Measurements from ENCODE around the gene TGFB1I1. TPM values are rescaled to one million over a fixed set of nuclear protein-coding genes. Genes with fewer than 3 reads are reported as not detected.
A peak's percentile ranks its signal among the peaks of the same experiment; 100 is the strongest.

TGFB1I1 gene
- total RNA-seq, 1 donor from 2014 or later = 116 TPM

DNA sequence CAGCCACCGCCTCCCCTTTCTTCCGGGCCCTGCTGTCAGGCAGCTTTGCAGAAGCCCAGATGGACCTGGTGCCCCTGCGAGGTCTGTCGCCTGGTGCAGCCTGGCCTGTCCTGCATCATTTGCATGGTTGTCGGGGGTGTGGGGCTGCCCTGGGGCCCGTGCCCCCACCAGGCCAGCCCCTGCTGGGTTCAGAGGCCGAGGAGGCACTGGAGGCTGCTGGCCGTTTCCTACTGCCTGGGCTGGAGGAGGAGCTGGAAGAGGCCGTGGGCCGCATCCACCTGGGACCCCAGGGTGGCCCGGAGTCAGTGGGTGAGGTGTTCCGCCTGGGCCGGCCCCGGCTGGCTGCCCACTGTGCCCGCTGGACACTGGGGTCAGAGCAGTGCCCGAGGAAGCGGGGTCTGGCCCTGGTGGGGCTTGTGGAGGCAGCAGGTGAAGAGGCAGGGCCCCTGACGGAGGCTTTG lies 5.5 kb upstream of the TGFB1I1 start:
- no peaks in the 10 kb centered on the region for H3K27me3 ChIP-seq (ENCODE audit: control insufficient read depth, insufficient read depth, low read length)
- H3K36me3 ChIP-seq (ENCODE audit: control insufficient read depth, insufficient read depth, low read length) = no peaks in the 10 kb centered on the region
- no peak for DNase-seq (ENCODE audit: low read depth)
- H3K4me3 ChIP-seq (ENCODE audit: low read depth, low read length) = no peak overlapping the region
- TF ChIP-seq, protein P1, sequence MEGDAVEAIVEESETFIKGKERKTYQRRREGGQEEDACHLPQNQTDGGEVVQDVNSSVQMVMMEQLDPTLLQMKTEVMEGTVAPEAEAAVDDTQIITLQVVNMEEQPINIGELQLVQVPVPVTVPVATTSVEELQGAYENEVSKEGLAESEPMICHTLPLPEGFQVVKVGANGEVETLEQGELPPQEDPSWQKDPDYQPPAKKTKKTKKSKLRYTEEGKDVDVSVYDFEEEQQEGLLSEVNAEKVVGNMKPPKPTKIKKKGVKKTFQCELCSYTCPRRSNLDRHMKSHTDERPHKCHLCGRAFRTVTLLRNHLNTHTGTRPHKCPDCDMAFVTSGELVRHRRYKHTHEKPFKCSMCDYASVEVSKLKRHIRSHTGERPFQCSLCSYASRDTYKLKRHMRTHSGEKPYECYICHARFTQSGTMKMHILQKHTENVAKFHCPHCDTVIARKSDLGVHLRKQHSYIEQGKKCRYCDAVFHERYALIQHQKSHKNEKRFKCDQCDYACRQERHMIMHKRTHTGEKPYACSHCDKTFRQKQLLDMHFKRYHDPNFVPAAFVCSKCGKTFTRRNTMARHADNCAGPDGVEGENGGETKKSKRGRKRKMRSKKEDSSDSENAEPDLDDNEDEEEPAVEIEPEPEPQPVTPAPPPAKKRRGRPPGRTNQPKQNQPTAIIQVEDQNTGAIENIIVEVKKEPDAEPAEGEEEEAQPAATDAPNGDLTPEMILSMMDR (IDR thresholded peaks at IDR 0.05; ENCODE audit: insufficient read depth, low read length, poor library complexity, severe bottlenecking) = no peak

DNA sequence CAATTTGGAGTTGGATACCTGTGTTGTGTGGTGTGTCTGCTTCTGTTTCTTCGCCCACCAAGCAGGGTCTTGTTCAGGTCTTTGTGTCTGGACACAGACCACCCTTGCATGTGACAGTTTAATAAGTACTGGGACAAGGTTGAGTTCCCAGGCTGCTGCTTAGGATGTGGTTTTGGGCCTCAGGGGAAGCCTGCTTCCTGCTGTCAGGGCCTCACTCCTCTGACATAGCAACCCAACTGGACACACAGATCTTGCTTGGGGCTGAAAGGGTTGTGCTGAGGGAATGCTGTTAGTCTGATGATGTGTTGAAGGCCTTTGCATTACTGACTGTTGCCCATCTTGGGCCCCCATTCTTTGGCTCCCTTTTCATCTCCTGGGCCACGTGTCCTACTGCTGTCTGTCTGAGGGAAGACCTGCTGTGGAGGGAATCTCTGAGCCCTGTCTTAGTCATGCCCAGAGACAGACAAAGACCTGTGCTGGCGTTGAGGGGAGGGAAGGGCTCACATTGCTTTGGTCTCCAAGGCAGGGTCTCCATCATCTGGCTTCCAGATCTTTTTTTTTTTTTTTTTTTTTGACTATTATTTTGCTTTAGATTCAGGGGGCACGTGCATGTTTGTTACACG lies 4.7 kb upstream of the TGFB1I1 start:
- Histone ChIP-seq H3K27me3 (ENCODE audit: control insufficient read depth, insufficient read depth, low read length) (no peaks in the 10 kb centered on the region), H3K36me3 (ENCODE audit: control insufficient read depth, insufficient read depth, low read length) (no peaks in the 10 kb centered on the region), H3K4me3 (ENCODE audit: low read depth, low read length) (no peak overlapping the region)
- TF ChIP-seq, protein P1 (IDR thresholded peaks at IDR 0.05; ENCODE audit: insufficient read depth, low read length, poor library complexity, severe bottlenecking) = no peak
- DNase-seq (ENCODE audit: low read depth) = no peak

DNA sequence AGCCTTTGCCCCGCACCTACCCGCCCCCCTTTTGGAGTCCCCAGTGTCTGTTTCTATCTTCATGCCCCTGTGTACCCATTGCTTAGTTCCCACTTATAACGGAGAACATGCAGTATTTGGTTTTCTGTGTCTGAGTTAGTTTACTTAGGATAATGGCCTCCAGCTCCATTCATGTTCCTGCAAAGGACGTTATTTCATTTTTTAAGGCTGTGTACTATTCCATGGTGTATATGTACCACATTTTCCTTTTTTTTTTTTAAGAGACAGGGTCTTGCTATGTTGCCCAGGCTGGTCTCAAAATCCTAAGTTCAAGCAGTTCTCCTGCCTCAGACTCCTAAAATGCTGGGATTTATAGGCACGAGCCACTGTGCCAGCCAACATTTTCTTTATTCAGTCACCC lies 4.1 kb upstream of the TGFB1I1 start:
- H3K27me3 ChIP-seq (ENCODE audit: control insufficient read depth, insufficient read depth, low read length) = no peaks in the 10 kb centered on the region
- H3K36me3 ChIP-seq (ENCODE audit: control insufficient read depth, insufficient read depth, low read length) = no peaks in the 10 kb centered on the region
- TF ChIP-seq, protein P1 (IDR thresholded peaks at IDR 0.05; ENCODE audit: insufficient read depth, low read length, poor library complexity, severe bottlenecking) = no peak
- H3K4me3 ChIP-seq (ENCODE audit: low read depth, low read length) = no peak overlapping the region
- no peak for DNase-seq (ENCODE audit: low read depth)

DNA sequence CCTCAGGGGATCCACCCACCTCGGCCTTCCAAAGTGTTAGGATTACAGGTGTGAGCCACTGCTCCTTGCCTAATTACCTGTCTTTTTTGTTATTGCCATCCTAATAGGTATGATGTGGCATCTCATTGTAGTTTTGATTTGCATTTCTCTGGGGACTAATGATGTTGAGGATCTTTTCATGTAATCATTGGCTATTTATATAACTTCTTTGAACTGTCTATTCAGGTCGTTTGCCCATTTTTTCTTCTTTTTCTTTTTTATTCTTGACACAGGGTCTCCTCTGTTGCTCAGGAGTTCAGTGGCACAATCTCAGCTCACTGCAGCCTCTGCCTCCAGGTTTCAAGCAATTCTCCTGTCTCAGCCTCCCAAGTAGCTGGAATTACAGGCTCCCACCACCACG lies 1.3 kb upstream of the TGFB1I1 start:
- TF ChIP-seq, protein P1 (IDR thresholded peaks at IDR 0.05; ENCODE audit: insufficient read depth, low read length, poor library complexity, severe bottlenecking) = no peak
- H3K4me3 ChIP-seq (ENCODE audit: low read depth, low read length) = no peak overlapping the region
- no peak for DNase-seq (ENCODE audit: low read depth)
- no peaks in the 10 kb centered on the region for H3K36me3 ChIP-seq (ENCODE audit: control insufficient read depth, insufficient read depth, low read length)
- no peaks in the 10 kb centered on the region for H3K27me3 ChIP-seq (ENCODE audit: control insufficient read depth, insufficient read depth, low read length)

DNA sequence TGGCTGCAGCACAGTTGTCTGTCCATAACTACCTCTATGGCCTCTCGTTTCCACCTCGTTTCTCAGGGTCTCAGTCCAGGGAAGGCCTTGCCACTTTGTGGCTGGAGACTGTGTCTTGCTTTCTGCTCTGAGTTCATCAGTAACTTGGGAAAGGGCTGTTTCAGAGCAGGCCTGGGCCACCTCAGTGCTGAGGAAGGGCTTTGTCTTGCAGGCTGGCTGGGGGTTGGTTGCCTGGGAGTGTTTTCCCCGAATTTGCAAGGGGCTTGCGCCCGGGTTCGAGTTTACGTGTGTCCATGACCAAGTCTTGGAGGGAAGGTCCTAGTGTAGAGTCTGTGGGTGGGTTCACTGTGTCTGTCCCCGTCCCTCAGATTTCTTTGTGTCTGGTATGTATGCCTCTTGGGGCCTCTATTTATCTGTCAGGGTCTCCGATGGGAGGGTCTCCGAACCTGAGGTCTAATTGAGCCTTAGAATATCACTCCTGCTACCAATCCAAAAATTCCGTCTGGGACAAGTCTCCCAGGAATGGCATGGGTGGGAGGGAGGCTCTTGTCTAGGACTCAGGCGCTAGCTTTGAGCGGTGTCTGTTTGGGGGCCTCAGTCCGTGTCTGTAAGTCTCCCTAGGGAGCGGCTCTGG lies 594 bp upstream of the TGFB1I1 start:
- H3K4me3 ChIP-seq (ENCODE audit: low read depth, low read length) = peak overlapping the region; percentile 50
- no peak for DNase-seq (ENCODE audit: low read depth)
- peaks cover 1% of the 10 kb centered on the region for H3K27me3 ChIP-seq (ENCODE audit: control insufficient read depth, insufficient read depth, low read length)
- TF ChIP-seq, protein P1 (IDR thresholded peaks at IDR 0.05; ENCODE audit: insufficient read depth, low read length, poor library complexity, severe bottlenecking) = no peak
- no peaks in the 10 kb centered on the region for H3K36me3 ChIP-seq (ENCODE audit: control insufficient read depth, insufficient read depth, low read length)

Measured in kidney epithelial cell (primary cell).